ACC112 (cell line): ENCODE measurements around the gene DTNBP1.

Experiments
- H2AFZ ChIP-seq: fragments of 200-600 bp; sonication (generic); one replicate; pipeline ENCODE4 v1.6.0; 2017; ENCODE audit warnings: antibody characterized with exemption, low read length; ENCODE audit not compliant: unreplicated experiment
- H3K27ac ChIP-seq: fragments of 200-600 bp; sonication (generic); 2 replicates; pipeline ENCODE4 v1.5.1; 2014; ENCODE audit warnings: low read depth, mild to moderate bottlenecking, antibody characterized with exemption, low read length, moderate library complexity
- H3K27me3 ChIP-seq: fragments of 200-600 bp; sonication (generic); 2 replicates; pipeline ENCODE4 v1.6.1; 2014; ENCODE audit warnings: mild to moderate bottlenecking, antibody characterized with exemption, low read length, moderate library complexity, mixed read lengths; ENCODE audit not compliant: insufficient read depth
- H3K36me3 ChIP-seq: fragments of 200-600 bp; sonication (generic); 2 replicates; pipeline ENCODE4 v1.6.1; 2016; ENCODE audit warnings: mild to moderate bottlenecking, antibody characterized with exemption, low read length, moderate library complexity, mixed read lengths; ENCODE audit not compliant: insufficient read depth
- H3K4me1 ChIP-seq: fragments of 200-600 bp; sonication (generic); one replicate; pipeline ENCODE4 v1.6.1; 2016; ENCODE audit warnings: low read length, mixed read lengths; ENCODE audit not compliant: insufficient read depth, unreplicated experiment, control insufficient read depth
- H3K4me3 ChIP-seq: fragments of 200-600 bp; sonication (generic); 2 replicates; pipeline ENCODE4 v1.5.1; 2014; ENCODE audit warnings: mild to moderate bottlenecking, low read depth, low read length
- H3K79me2 ChIP-seq: fragments of 200-600 bp; sonication (generic); one replicate; pipeline ENCODE4 v1.6.0; 2016; ENCODE audit warnings: low read length; ENCODE audit not compliant: control insufficient read depth, unreplicated experiment, insufficient read depth

The DTNBP1 gene

GRCh38 chr6:15662326-15663129, at the start of gene DTNBP1:
Gene DTNBP1 (minus strand): TSS chr6:15663028. CDS start chr6:15662869, 159 bp downstream.
- peaks cover 7% of the 10 kb centered on the region; the same call in 1 of the 2 replicates for H3K27me3 ChIP-seq
- H3K27ac ChIP-seq: no peak within 1 kb of the TSS
- H2AFZ ChIP-seq: peak within 1 kb of the TSS; percentile 75

GRCh38 chr6:15709651-15710269, 46.9 kb upstream of the DTNBP1 start:
- H3K4me3 ChIP-seq: no peak overlapping the region
- H3K79me2 ChIP-seq: no peaks in the 10 kb centered on the region
- H3K27ac ChIP-seq: no peak overlapping the region
- no peaks in the 10 kb centered on the region for H3K4me1 ChIP-seq
- no peak overlapping the region for H2AFZ ChIP-seq
- H3K27me3 ChIP-seq: peaks cover 14% of the 10 kb centered on the region
- no peaks in the 10 kb centered on the region for H3K36me3 ChIP-seq

More at GRCh38 chr6:15662326-15663129, at the start of gene DTNBP1:
- peaks cover 4% of the 10 kb centered on the region for H3K4me1 ChIP-seq
- no peaks in the 10 kb centered on the region for H3K36me3 ChIP-seq
- peaks cover 5% of the 10 kb centered on the region for H3K79me2 ChIP-seq
- H3K4me3 ChIP-seq: peak within 1 kb of the TSS; percentile 82

- no peak overlapping the region for H3K27ac ChIP-seq
- peaks cover 20% of the 10 kb centered on the region for H3K27me3 ChIP-seq
- no peak overlapping the region for H2AFZ ChIP-seq
- H3K4me1 ChIP-seq: no peaks in the 10 kb centered on the region
- no peaks in the 10 kb centered on the region for H3K36me3 ChIP-seq
- no peaks in the 10 kb centered on the region for H3K79me2 ChIP-seq
- no peak overlapping the region for H3K4me3 ChIP-seq
These were observed 45.4 kb upstream of the DTNBP1 start for GRCh38 chr6:15708231-15708630.

GRCh38 chr6:15705981-15706380, 43.2 kb upstream of the DTNBP1 start:
- Histone ChIP-seq H3K27ac (no peak overlapping the region), H3K4me1 (no peaks in the 10 kb centered on the region), H3K27me3 (peaks cover 29% of the 10 kb centered on the region), H3K4me3 (no peak overlapping the region), H3K79me2 (no peaks in the 10 kb centered on the region), H2AFZ (no peak overlapping the region), H3K36me3 (no peaks in the 10 kb centered on the region)

- H2AFZ ChIP-seq: no peak overlapping the region
- H3K4me1 ChIP-seq: no peaks in the 10 kb centered on the region
- peaks cover 43% of the 10 kb centered on the region for H3K27me3 ChIP-seq
- no peak overlapping the region for H3K27ac ChIP-seq
- H3K4me3 ChIP-seq: no peak overlapping the region
- H3K79me2 ChIP-seq: no peaks in the 10 kb centered on the region
- H3K36me3 ChIP-seq: no peaks in the 10 kb centered on the region
These were observed 35.6 kb upstream of the DTNBP1 start for GRCh38 chr6:15698471-15698870.

- no peaks in the 10 kb centered on the region for H3K79me2 ChIP-seq
- no peaks in the 10 kb centered on the region for H3K36me3 ChIP-seq
- H2AFZ ChIP-seq: no peak overlapping the region
- H3K4me3 ChIP-seq: no peak overlapping the region
- no peaks in the 10 kb centered on the region for H3K4me1 ChIP-seq
- no peak overlapping the region for H3K27ac ChIP-seq
- peaks cover 40% of the 10 kb centered on the region for H3K27me3 ChIP-seq
These were observed 35.1 kb upstream of the DTNBP1 start for GRCh38 chr6:15697895-15698294.

- Histone ChIP-seq H3K79me2 (no peaks in the 10 kb centered on the region), H3K4me1 (peaks cover 8% of the 10 kb centered on the region), H3K4me3 (peak overlapping the region; percentile 75), H3K27ac (no peak overlapping the region), H3K27me3 (peaks cover 4% of the 10 kb centered on the region), H2AFZ (peak overlapping the region; percentile 95), H3K36me3 (no peaks in the 10 kb centered on the region)
These were observed 28.5 kb upstream of the DTNBP1 start for GRCh38 chr6:15691250-15691869.

GRCh38 chr6:15690510-15690909, 27.7 kb upstream of the DTNBP1 start:
- H3K27ac ChIP-seq: no peak overlapping the region
- H3K79me2 ChIP-seq: no peaks in the 10 kb centered on the region
- H3K36me3 ChIP-seq: no peaks in the 10 kb centered on the region
- H3K4me3 ChIP-seq: peak overlapping the region; percentile 65
- peak overlapping the region; percentile 95 for H2AFZ ChIP-seq
- H3K27me3 ChIP-seq: 0 out of 2 replicates have a peak, but pooled peaks cover 2% of the 10 kb centered on the region
- peaks cover 8% of the 10 kb centered on the region for H3K4me1 ChIP-seq

GRCh38 chr6:15689586-15690482, 27.0 kb upstream of the DTNBP1 start:
- H2AFZ ChIP-seq: no peak overlapping the region
- H3K79me2 ChIP-seq: no peaks in the 10 kb centered on the region
- no peak overlapping the region for H3K4me3 ChIP-seq
- peaks cover 3% of the 10 kb centered on the region; the same call in 1 of the 2 replicates for H3K27me3 ChIP-seq
- H3K4me1 ChIP-seq: peaks cover 8% of the 10 kb centered on the region
- H3K36me3 ChIP-seq: no peaks in the 10 kb centered on the region
- no peak overlapping the region for H3K27ac ChIP-seq

GRCh38 chr6:15685619-15686018, 22.8 kb upstream of the DTNBP1 start:
- H3K36me3 ChIP-seq: no peaks in the 10 kb centered on the region
- peaks cover 3% of the 10 kb centered on the region for H3K4me1 ChIP-seq
- no peaks in the 10 kb centered on the region for H3K79me2 ChIP-seq
- peaks cover 22% of the 10 kb centered on the region for H3K27me3 ChIP-seq
- H2AFZ ChIP-seq: no peak overlapping the region
- H3K4me3 ChIP-seq: no peak overlapping the region
- H3K27ac ChIP-seq: no peak overlapping the region
